ENCODE measurements around the gene DNAJB4. TPM values are rescaled to one million over a fixed set of nuclear protein-coding genes. Genes with fewer than 3 reads are reported as not detected.
A peak's percentile ranks its signal among the peaks of the same experiment; 100 is the strongest.
"Not testable (repeated sequence)": the region's sequence is repeated elsewhere in the genome, so short reads cannot be mapped to it uniquely, and the experiment has no call there.

The DNAJB4 gene
- total RNA-seq, 4 donors from 2014 or later, result 44.5 to 57.2 (median 50.8) TPM

- TF ChIP-seq POLR2A (IDR thresholded peaks at IDR 0.05), result no peak
- no peak for TF ChIP-seq CTCF (IDR thresholded peaks at IDR 0.05)
- no peak overlapping the region for H3K4me3 ChIP-seq (replicated peaks in 1 of 3)
- no peaks in the 10 kb centered on the region for H3K27me3 ChIP-seq
- H3K27ac ChIP-seq, result peak overlapping the region; percentile 18 to 37 (median 27)
- 49 to 56% methylated on average over 5 of the region's 5 CpGs for WGBS, 2 donors
- DNase-seq, result peak; percentile 80 to 85
- peaks cover 0 to 3% of the 10 kb centered on the region in 2 donors for H3K4me1 ChIP-seq
- no peaks in the 10 kb centered on the region for H3K36me3 ChIP-seq
- intact Hi-C loops (cut with DNase I), result no loop called here
- no peaks in the 10 kb centered on the region for H3K9me3 ChIP-seq
These were observed 8.0 kb upstream of the DNAJB4 start for GRCh38 chr1:77996734-77997133.

GRCh38 chr1:78000536-78000935, 4.2 kb upstream of the DNAJB4 start:
- intact Hi-C loops (cut with DNase I); H3K9me3 ChIP-seq; H3K36me3 ChIP-seq; H3K4me1 ChIP-seq; H3K27ac ChIP-seq; H3K4me3 ChIP-seq (replicated peaks in 1 of 3); H3K27me3 ChIP-seq; DNase-seq: not testable (repeated sequence)
- 93 to 96% methylated on average over 11 of the region's 11 CpGs for WGBS, 2 donors

- Histone ChIP-seq H3K4me3 (replicated peaks in 1 of 3) (no peak overlapping the region), H3K36me3 (no peaks in the 10 kb centered on the region), H3K9me3 (no peaks in the 10 kb centered on the region), H3K27me3 (no peaks in the 10 kb centered on the region), H3K4me1 (peaks cover 5 to 10% of the 10 kb centered on the region in 2 donors), H3K27ac (peak overlapping the region; percentile 90 to 98 (median 94))
- 54 to 64% methylated on average over 3 of the region's 3 CpGs for WGBS, 2 donors
- DNase-seq, result no peak
- TF ChIP-seq POLR2A (IDR thresholded peaks at IDR 0.05) (no peak), CTCF (IDR thresholded peaks at IDR 0.05) (no peak)
- intact Hi-C loops (cut with DNase I), result no loop called here
These were observed 1.5 kb upstream of the DNAJB4 start for GRCh38 chr1:78003070-78003746.

GRCh38 chr1:78003882-78004718, 639 bp upstream of the DNAJB4 start:
- intact Hi-C loops (cut with DNase I), result no loop called here
- WGBS, 2 donors, result 7 to 10% methylated on average over 8 of the region's 8 CpGs

GRCh38 chr1:78005448-78005722, 646 bp downstream of the DNAJB4 start:
- peak overlapping the region; percentile 90 to 98 (median 94) for H3K27ac ChIP-seq
- H3K36me3 ChIP-seq, result no peaks in the 10 kb centered on the region
- no peaks in the 10 kb centered on the region for H3K9me3 ChIP-seq
- TF ChIP-seq POLR2A (IDR thresholded peaks at IDR 0.05), result no peak
- no peak for TF ChIP-seq CTCF (IDR thresholded peaks at IDR 0.05)
- H3K4me3 ChIP-seq (replicated peaks in 1 of 3), result peak overlapping the region; percentile 34 to 89 (median 42)
- H3K27me3 ChIP-seq, result no peaks in the 10 kb centered on the region
- DNase-seq, result no peak
- intact Hi-C loops (cut with DNase I), result no loop called here
- H3K4me1 ChIP-seq, result peaks cover 12 to 20% of the 10 kb centered on the region in 2 donors
- WGBS, 2 donors, result 0 to 2% methylated on average over 1 of the region's 1 CpG

More at GRCh38 chr1:78003882-78004718, 639 bp upstream of the DNAJB4 start:
- H3K27ac ChIP-seq, result peak overlapping the region; percentile 90 to 98 (median 94)
- H3K4me1 ChIP-seq, result peaks cover 10 to 12% of the 10 kb centered on the region in 2 donors
- TF ChIP-seq POLR2A (IDR thresholded peaks at IDR 0.05) (peak in 1 of 2 donors; percentile 36), CTCF (IDR thresholded peaks at IDR 0.05) (no peak)
- H3K4me3 ChIP-seq (replicated peaks in 1 of 3), result peak overlapping the region in 2 of 3 donors; percentile 34 to 89
- DNase-seq, result peak; percentile 39 to 51
- no peaks in the 10 kb centered on the region for H3K9me3 ChIP-seq
- H3K27me3 ChIP-seq, result no peaks in the 10 kb centered on the region
- H3K36me3 ChIP-seq, result no peaks in the 10 kb centered on the region

Data from thyroid gland (tissue), 4 donors.